Common myeloid progenitor, CD34-positive (primary cell): ENCODE data around the gene FBXW5.

ENCODE experiments used
- CTCF ChIA-PET: fragments of 350-600 bp; sonication (Branson Sonifier 250); formaldehyde crosslinking; loops from one replicate; lab custom pipeline; 2021; ENCODE audit warnings: antibody characterized with exemption; lab: Charles Lee
- POLR2A ChIA-PET: fragments of 350-600 bp; sonication (Branson Sonifier 250); formaldehyde crosslinking; loops from one replicate; lab custom pipeline; 2021; ENCODE audit warnings: antibody characterized with exemption; lab: Charles Lee
- DNase-seq, 3 donors: peaks; one replicate each; pipeline versions ENCODE4 v3.0.0 to v3.0.0-alpha.2; 2013
- H3K27ac ChIP-seq, 2 experiments: 1 replicate in 1 of 2; 2 replicates in 1 of 2; pipeline ENCODE4 v1.7.0; 2013; ENCODE audit warnings: inconsistent platforms in 2 of 2, low read length in 2 of 2, mild to moderate bottlenecking in 2 of 2, low read depth in 1 of 2, moderate library complexity in 1 of 2; ENCODE audit not compliant: severe bottlenecking in 2 of 2, insufficient read depth in 1 of 2, poor library complexity in 1 of 2
- H3K27me3 ChIP-seq, 5 experiments: replicated peaks in 2 of 5; 1 replicate in 3 of 5; 2 replicates in 2 of 5; pipeline versions ENCODE4 v1.6.1 to v1.7.0; 2013; ENCODE audit warnings: low read length in 4 of 5, mild to moderate bottlenecking in 2 of 5, moderate library complexity in 2 of 5, inconsistent platforms in 1 of 5; ENCODE audit not compliant: insufficient read depth in 5 of 5, control insufficient read depth in 4 of 5
- H3K36me3 ChIP-seq, 4 experiments: 1 replicate in 2 of 4; 2 replicates in 2 of 4; pipeline versions ENCODE4 v1.6.1 to v1.7.0; 2013; ENCODE audit warnings: low read length in 3 of 4, control low read depth in 1 of 4, mild to moderate bottlenecking in 1 of 4; ENCODE audit not compliant: control insufficient read depth in 4 of 4, insufficient read depth in 4 of 4
- H3K4me1 ChIP-seq, 4 experiments: 1 replicate in 3 of 4; 2 replicates in 1 of 4; pipeline versions ENCODE4 v1.6.1 to v1.7.1; 2013; ENCODE audit warnings: low read length in 3 of 4, mild to moderate bottlenecking in 3 of 4, control low read depth in 1 of 4, inconsistent platforms in 1 of 4, moderate library complexity in 1 of 4; ENCODE audit not compliant: control insufficient read depth in 4 of 4, insufficient read depth in 4 of 4; ENCODE audit errors: control extremely low read depth in 1 of 4
- H3K4me3 ChIP-seq, 7 experiments: 1 replicate in 4 of 7; 2 replicates in 3 of 7; pipeline versions ENCODE4 v1.5.1 to v1.7.0; 2013; ENCODE audit warnings: mild to moderate bottlenecking in 7 of 7, low read length in 6 of 7, moderate library complexity in 6 of 7, inconsistent platforms in 2 of 7, low read depth in 2 of 7, control low read depth in 1 of 7; ENCODE audit not compliant: insufficient read depth in 4 of 7, control insufficient read depth in 1 of 7; ENCODE audit errors: extremely low read depth in 1 of 7
- H3K9me3 ChIP-seq, 5 experiments: 1 replicate in 4 of 5; 2 replicates in 1 of 5; pipeline versions ENCODE4 v1.6.1 to v1.7.1; 2013; ENCODE audit warnings: low read length in 4 of 5, mild to moderate bottlenecking in 2 of 5, inconsistent platforms in 1 of 5, low read depth in 1 of 5, moderate library complexity in 1 of 5; ENCODE audit not compliant: control insufficient read depth in 4 of 5, insufficient read depth in 2 of 5; ENCODE audit errors: control extremely low read depth in 1 of 5
- WGBS: methylation state at CpG from one replicate; pipeline ENCODE4 v1.1.5; 2013; ENCODE audit not compliant: insufficient coverage; 5-methylcytosine and 5-hydroxymethylcytosine counted together

The FBXW5 gene

GRCh38 chr9:136952876-136953770 is 8.6 kb upstream of the FBXW5 start:
- DNase-seq, result no peak
- ChIA-PET POLR2A (interaction anchor here (0.6 kb wide), 1 partner anchor 177 kb away, joined by 3 read pairs; no protein-coding TSS in a partner anchor), CTCF (interaction anchor here (1.0 kb wide), 2 partner anchors 43 to 76 kb away, joined by 3 read pairs; partner anchors contain the start of gene CLIC3)
- Histone ChIP-seq H3K4me1 (peaks cover 0 to 16% (median 13%) of the 10 kb centered on the region in 4 experiments), H3K36me3 (no peaks in the 10 kb centered on the region), H3K27me3 (no peaks in the 10 kb centered on the region), H3K4me3 (no peak overlapping the region), H3K9me3 (no peaks in the 10 kb centered on the region), H3K27ac (no peak overlapping the region)
- 96% methylated on average over 42 of the region's 44 CpGs for WGBS

GRCh38 chr9:136952321-136952850 is 7.8 kb upstream of the FBXW5 start:
- Histone ChIP-seq H3K27ac (no peak overlapping the region), H3K4me1 (peaks cover 0 to 22% (median 14%) of the 10 kb centered on the region in 4 experiments), H3K27me3 (no peaks in the 10 kb centered on the region), H3K36me3 (no peaks in the 10 kb centered on the region), H3K4me3 (no peak overlapping the region), H3K9me3 (no peaks in the 10 kb centered on the region)
- ChIA-PET CTCF (interaction anchor here (1.0 to 1.8 kb wide), 3 partner anchors 44 to 82 kb away, joined by 3 read pairs; partner anchors contain the start of gene CLIC3), POLR2A (interaction anchor here (0.6 kb wide), 1 partner anchor 177 kb away, joined by 3 read pairs; no protein-coding TSS in a partner anchor)
- no peak for DNase-seq
- 96% methylated on average over 4 of the region's 15 CpGs for WGBS

- 93% methylated on average over 13 of the region's 14 CpGs for WGBS
- Histone ChIP-seq H3K27me3 (no peaks in the 10 kb centered on the region), H3K36me3 (no peaks in the 10 kb centered on the region), H3K27ac (no peak within 1 kb of the TSS), H3K9me3 (no peaks in the 10 kb centered on the region), H3K4me1 (peaks cover 0 to 22% (median 14%) of the 10 kb centered on the region in 4 experiments), H3K4me3 (no peak within 1 kb of the TSS)
- ChIA-PET CTCF (interaction anchor here (0.7 to 1.8 kb wide), 5 partner anchors 44 to 83 kb away, joined by 3 to 4 read pairs (median 3); partner anchors contain the start of gene CLIC3), POLR2A (no interaction called here)
- DNase-seq, result no peak
Measured at GRCh38 chr9:136951541-136952320, 7.2 kb upstream of the FBXW5 start, which contains the start of gene LCN12. Gene LCN12, plus strand, starts transcription at chr9:136952273. Its CDS starts 55 bp downstream, at chr9:136952328.

- no peaks in the 10 kb centered on the region for H3K9me3 ChIP-seq
- peak overlapping the region; percentile 46 to 84 for H3K27ac ChIP-seq
- POLR2A ChIA-PET, result no interaction called here
- no peak for DNase-seq
- H3K4me1 ChIP-seq, result peaks cover 0 to 22% (median 14%) of the 10 kb centered on the region in 4 experiments
- H3K36me3 ChIP-seq, result no peaks in the 10 kb centered on the region
- CTCF ChIA-PET, result interaction anchor here (0.7 to 1.8 kb wide), 4 partner anchors 45 to 83 kb away, joined by 3 to 4 read pairs (median 3); partner anchors contain the start of gene CLIC3
- WGBS, result 51% methylated on average over 5 of the region's 9 CpGs
- H3K27me3 ChIP-seq, result no peaks in the 10 kb centered on the region
- peak overlapping the region; percentile 29 to 73 (median 68) for H3K4me3 ChIP-seq
Measured at GRCh38 chr9:136950656-136951276, 6.2 kb upstream of the FBXW5 start.

DNA sequence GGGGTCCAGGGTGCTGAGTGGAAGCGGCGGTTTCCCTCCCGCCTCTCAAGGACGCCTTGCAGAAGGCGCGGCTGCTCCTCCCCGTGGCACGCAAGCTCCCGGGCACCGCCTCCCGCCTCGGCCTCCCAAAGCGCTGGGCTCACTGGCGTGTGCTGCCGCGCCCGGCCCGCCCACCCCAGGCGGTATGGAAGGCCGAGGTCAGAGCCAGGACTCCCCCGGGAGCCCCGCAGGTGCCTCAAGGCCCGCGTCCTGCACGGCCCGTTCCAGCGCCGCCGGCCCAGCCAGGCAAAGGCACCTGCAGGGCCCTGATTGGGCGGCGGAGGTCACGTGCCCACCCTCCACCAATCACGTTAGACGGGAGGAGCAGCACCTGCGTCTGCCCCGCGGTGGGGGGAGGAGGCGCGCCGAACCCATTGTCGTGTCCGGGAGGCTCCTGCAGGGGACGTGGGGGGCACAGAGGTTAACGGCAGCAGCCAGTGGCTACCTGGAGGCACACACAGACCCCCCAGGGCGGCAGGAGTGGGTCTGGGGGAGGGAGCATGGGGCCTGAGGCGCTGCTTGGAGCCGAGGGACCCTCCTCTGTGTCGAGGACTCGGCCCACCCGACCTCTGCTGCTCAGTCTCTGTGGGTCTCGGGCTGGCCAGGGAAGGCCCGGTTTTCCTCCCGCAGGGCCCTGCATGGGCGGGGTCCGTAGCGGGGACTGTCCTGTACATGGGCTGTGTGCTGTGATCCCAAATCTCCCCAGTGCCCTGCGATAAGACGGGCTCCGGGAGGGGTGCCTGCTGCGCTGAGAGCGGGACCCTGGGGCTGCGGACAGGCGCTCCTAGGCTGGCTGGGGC is 5.5 kb upstream of the FBXW5 start:
- peak overlapping the region; percentile 46 to 84 for H3K27ac ChIP-seq
- ChIA-PET POLR2A (no interaction called here), CTCF (interaction anchor here (1.1 to 1.8 kb wide), 2 partner anchors 53 to 84 kb away, joined by 3 to 4 read pairs; no protein-coding TSS in a partner anchor)
- no peaks in the 10 kb centered on the region for H3K27me3 ChIP-seq
- DNase-seq, result peak; percentile 94 to 96 (median 94)
- H3K9me3 ChIP-seq, result no peaks in the 10 kb centered on the region
- WGBS, result 1% methylated on average over 51 of the region's 63 CpGs
- H3K4me1 ChIP-seq, result peaks cover 0 to 22% (median 17%) of the 10 kb centered on the region in 4 experiments
- H3K4me3 ChIP-seq, result peak overlapping the region; percentile 29 to 73 (median 68)
- no peaks in the 10 kb centered on the region for H3K36me3 ChIP-seq
